HCT116 (cell line): Measurements from ENCODE around the gene SNRNP200. TPM values are rescaled to one million over a fixed set of nuclear protein-coding genes. Genes with fewer than 3 reads are reported as not detected.

Experiments used
- ATAC-seq: fragments of 200-7000 bp; cut with Tn5 transposase; 2 replicates; pipeline ENCODE4 v1.9.1; 2020; ENCODE audit warnings: mild to moderate bottlenecking, moderate library complexity
- BruUV-seq: library from RNA; stranded (reverse); fragments of 400-500 nt; replicated peaks from 2 replicates; lab custom pipeline; 2021; lab: Mats Ljungman, UMichigan
- CTCF ChIA-PET: fragments of 300-600 bp; sonication (Branson Sonifier 250); formaldehyde crosslinking; loops from one replicate; lab custom pipeline; 2021; ENCODE audit warnings: antibody characterized with exemption; lab: Charles Lee
- POLR2A ChIA-PET: fragments of 300-600, 350-600 bp; sonication (Branson Sonifier 250); formaldehyde crosslinking; loops from one replicate; lab custom pipeline; 2021; ENCODE audit warnings: antibody characterized with exemption; lab: Charles Lee
- RAD21 ChIA-PET, 2 experiments: fragments of 300-600 bp; sonication (Branson Sonifier 250); formaldehyde crosslinking; loops; one replicate each; lab custom pipeline; 2023; ENCODE audit warnings: low total read pairs in 2 of 2; ENCODE audit not compliant: uncharacterized antibody in 2 of 2, unreplicated experiment in 2 of 2, low non-redundant PET in 1 of 2; lab: Charles Lee
- DNase-seq: peaks from one replicate; pipeline ENCODE4 v3.0.0-alpha.2; 2010; ENCODE audit warnings: low read depth, low spot score
- H2AFZ ChIP-seq: fragments of 200-600 bp; shearing (Covaris generic), sonication (generic); 2 replicates; pipeline ENCODE4 v1.6.1; 2017; ENCODE audit warnings: low read depth, mixed run types, mixed read lengths, antibody characterized with exemption, low read length; ENCODE audit not compliant: poor library complexity, severe bottlenecking
- H3K27ac ChIP-seq: 2 replicates; pipeline ENCODE4 v1.5.1; 2012; ENCODE audit warnings: low read depth, low read length
- H3K27me3 ChIP-seq: fragments of 200-600 bp; sonication (generic); 2 replicates; pipeline ENCODE4 v1.6.1; 2016; ENCODE audit warnings: mixed run types, low read length, mixed read lengths; ENCODE audit not compliant: insufficient read depth
- H3K36me3 ChIP-seq, 2 experiments: fragments of 200-500 bp in 1 of 2; fragments of 200-600 bp in 1 of 2; sonication (Bioruptor generic) in 1 of 2; sonication (generic) in 1 of 2; 2 replicates each; pipeline versions ENCODE4 v1.5.1 to v1.6.1; 2014 to 2016; ENCODE audit warnings: low read length in 2 of 2, inconsistent platforms in 1 of 2, mixed read lengths in 1 of 2, mixed run types in 1 of 2; ENCODE audit not compliant: insufficient read depth in 2 of 2, control insufficient read depth in 1 of 2
- H3K4me1 ChIP-seq, 2 experiments: fragments of 200-600 bp in 1 of 2; sonication (generic) in 1 of 2; 2 replicates each; pipeline versions ENCODE4 v1.5.1 to v1.6.1; 2012 to 2017; ENCODE audit warnings: low read length in 2 of 2, inconsistent platforms in 1 of 2, mild to moderate bottlenecking in 1 of 2, mixed read lengths in 1 of 2, mixed run types in 1 of 2, moderate library complexity in 1 of 2; ENCODE audit not compliant: insufficient read depth in 2 of 2, control insufficient read depth in 1 of 2
- H3K4me2 ChIP-seq: fragments of 200-600 bp; sonication (generic); 2 replicates; pipeline ENCODE4 v1.6.1; 2017; ENCODE audit warnings: mixed run types, low read length, mixed read lengths
- H3K4me3 ChIP-seq, 2 experiments: fragments of 200-600 bp in 1 of 2; sonication (generic) in 1 of 2; replicated peaks in 1 of 2; 2 replicates each; pipeline ENCODE4 v1.5.1; 2011 to 2016; ENCODE audit warnings: low read length in 2 of 2, control low read depth in 1 of 2, low read depth in 1 of 2, mild to moderate bottlenecking in 1 of 2, mixed read lengths in 1 of 2, mixed run types in 1 of 2
- H3K79me2 ChIP-seq: fragments of 200-600 bp; sonication (generic); 2 replicates; pipeline ENCODE4 v1.6.1; 2017; ENCODE audit warnings: mild to moderate bottlenecking, mixed run types, low read length, moderate library complexity, mixed read lengths; ENCODE audit not compliant: insufficient read depth
- H3K9ac ChIP-seq: fragments of 200-600 bp; sonication (generic); 2 replicates; pipeline ENCODE4 v1.6.1; 2016; ENCODE audit warnings: low read length, mixed read lengths
- H3K9me2 ChIP-seq: fragments of 200-600 bp; sonication (generic), shearing (Covaris generic); 2 replicates; pipeline ENCODE4 v1.6.1; 2017; ENCODE audit warnings: mixed run types, mild to moderate bottlenecking, moderate library complexity; ENCODE audit not compliant: insufficient read depth
- H3K9me3 ChIP-seq, 2 experiments: fragments of 200-500 bp in 1 of 2; fragments of 200-600 bp in 1 of 2; sonication (Bioruptor generic) in 1 of 2; sonication (generic) in 1 of 2; 2 replicates each; pipeline ENCODE4 v1.6.1; 2014 to 2017; ENCODE audit warnings: low read length in 2 of 2, mixed read lengths in 2 of 2, inconsistent platforms in 1 of 2, low read depth in 1 of 2, mild to moderate bottlenecking in 1 of 2, mixed run types in 1 of 2, moderate library complexity in 1 of 2; ENCODE audit not compliant: control insufficient read depth in 1 of 2, insufficient read depth in 1 of 2
- H4K20me1 ChIP-seq: fragments of 200-600 bp; sonication (generic), shearing (Covaris generic); 2 replicates; pipeline ENCODE4 v1.6.1; 2017; ENCODE audit warnings: mixed run types, mild to moderate bottlenecking, moderate library complexity; ENCODE audit not compliant: insufficient read depth
- CBX3 ChIP-seq: IDR thresholded peaks from 2 replicates; pipeline ENCODE4 v1.6.1; 2012; ENCODE audit warnings: low read depth
- EGR1 ChIP-seq: IDR thresholded peaks from 2 replicates; pipeline ENCODE4 v1.6.1; 2012; ENCODE audit warnings: low read depth
- FOSL1 ChIP-seq: IDR thresholded peaks from 2 replicates; pipeline ENCODE4 v1.6.1; 2012; ENCODE audit warnings: low read depth
- JUND ChIP-seq: IDR thresholded peaks from 2 replicates; pipeline ENCODE4 v1.6.1; 2012
- POLR2A ChIP-seq: IDR thresholded peaks from 2 replicates; pipeline ENCODE4 v1.7.0; 2011; ENCODE audit warnings: borderline replicate concordance; ENCODE audit not compliant: insufficient read depth, insufficient read length; ENCODE audit errors: extremely low read depth
- POLR2AphosphoS5 ChIP-seq: IDR thresholded peaks from 2 replicates; pipeline ENCODE4 v1.6.1; 2011; ENCODE audit warnings: mild to moderate bottlenecking, low read depth, low read length, moderate library complexity
- SIN3A ChIP-seq: IDR thresholded peaks from 2 replicates; pipeline ENCODE4 v1.6.1; 2012; ENCODE audit warnings: low read depth
- TCF7L2 ChIP-seq: IDR thresholded peaks from 2 replicates; pipeline ENCODE4 v1.7.0; 2011; ENCODE audit warnings: borderline replicate concordance, inconsistent platforms; ENCODE audit not compliant: insufficient read depth, insufficient read length; ENCODE audit errors: extremely low read depth
- YY1 ChIP-seq: IDR thresholded peaks from 2 replicates; pipeline ENCODE4 v1.6.1; 2011; ENCODE audit warnings: low read length, low read depth, moderate library complexity, mild to moderate bottlenecking; ENCODE audit not compliant: insufficient replicate concordance; ENCODE audit errors: extremely low read depth
- ZFX ChIP-seq: fragments of 450-650 bp; IDR thresholded peaks from 2 replicates; pipeline ENCODE4 v1.6.1; 2017
- intact Hi-C: fragments of 100-400 bp; cut with micrococcal nuclease; formaldehyde crosslinking; loops from 2 replicates; pipeline ENCODE4 v1.10.0; 2022
- total RNA-seq: library from RNA; stranded (reverse); gene quantifications from one replicate; pipeline ENCODE4 v1.2.1, GENCODE V29; 2021; ENCODE audit not compliant: unreplicated experiment
- TF ChIP-seq, protein P1 (sequence below): IDR thresholded peaks from 2 replicates; pipeline ENCODE4 v1.6.1; 2012

SNRNP200 gene
- total RNA-seq, 1 experiment from 2014 or later: 202 TPM

DNA sequence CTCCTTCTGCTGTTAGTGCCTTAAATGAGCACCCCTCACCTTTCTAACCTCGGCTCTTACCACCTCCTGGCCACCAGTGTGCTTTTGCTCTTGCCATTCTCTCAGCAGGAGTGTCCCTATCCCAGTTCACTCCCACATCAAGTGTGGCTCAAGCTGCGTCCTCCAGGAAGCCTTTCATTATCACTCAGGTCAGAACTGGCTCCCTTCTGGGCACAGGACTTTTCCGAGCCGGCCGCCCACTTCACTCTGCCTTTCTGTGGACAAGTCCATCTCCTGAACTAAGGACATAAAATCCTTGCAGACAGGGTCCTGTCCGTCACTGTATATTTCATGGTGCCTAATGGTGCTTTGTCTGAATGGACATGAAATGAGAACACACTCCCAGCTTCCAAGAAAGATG lies 55.2 kb downstream of the SNRNP200 start:
- TF ChIP-seq JUND (no peak), EGR1 (no peak)
- POLR2A ChIA-PET: interaction anchor here (1.8 kb wide), 1 partner anchor 10 kb away, joined by 5 read pairs; no protein-coding TSS in a partner anchor
- Histone ChIP-seq H3K4me2 (no peak overlapping the region), H3K9ac (no peak overlapping the region), H2AFZ (no peak overlapping the region), H3K79me2 (no peaks in the 10 kb centered on the region), H3K27me3 (no peaks in the 10 kb centered on the region), H3K36me3 (peaks cover 8 to 14% of the 10 kb centered on the region in 2 experiments; a peak in 3 of 4 replicates), H3K4me3 (no peak overlapping the region), H4K20me1 (no peaks in the 10 kb centered on the region), H3K4me1 (peaks cover 3 to 15% of the 10 kb centered on the region in 2 experiments; a peak in 3 of 4 replicates), H3K9me3 (no peaks in the 10 kb centered on the region), H3K27ac (no peak overlapping the region), H3K9me2 (no peaks in the 10 kb centered on the region)
- DNase-seq (no peak), ATAC-seq (no peak)
- CTCF ChIA-PET: no interaction called here
- RAD21 ChIA-PET: no interaction called here
- intact Hi-C loops: no loop called here
- no TSS peak for BruUV-seq

DNA sequence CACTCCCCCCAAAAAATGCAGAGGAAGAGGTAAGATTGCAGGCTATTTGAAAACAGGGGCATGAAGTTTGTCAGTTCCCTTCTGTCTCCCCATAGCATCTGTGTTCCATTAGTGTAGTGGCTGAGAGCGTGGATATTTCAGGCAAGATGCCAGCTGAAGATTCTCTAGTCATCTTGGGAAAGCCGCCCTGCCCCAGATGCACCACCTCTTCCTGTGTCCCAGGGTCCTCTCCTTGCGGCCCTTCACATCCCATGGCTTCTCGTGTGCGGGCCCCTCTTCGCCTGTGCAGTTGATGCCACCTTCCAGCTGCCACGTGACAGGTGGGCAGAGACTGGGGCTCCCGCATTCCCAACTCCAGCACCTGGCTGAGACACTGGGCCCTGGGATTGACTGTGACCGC lies 55.7 kb downstream of the SNRNP200 start:
- POLR2A ChIA-PET: no interaction called here
- TF ChIP-seq, protein P1, sequence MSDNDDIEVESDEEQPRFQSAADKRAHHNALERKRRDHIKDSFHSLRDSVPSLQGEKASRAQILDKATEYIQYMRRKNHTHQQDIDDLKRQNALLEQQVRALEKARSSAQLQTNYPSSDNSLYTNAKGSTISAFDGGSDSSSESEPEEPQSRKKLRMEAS: no peak
- TF ChIP-seq YY1: no peak
- no peak for TF ChIP-seq ZFX
- no peak for TF ChIP-seq POLR2AphosphoS5
- no peak for TF ChIP-seq TCF7L2
- no peak for TF ChIP-seq EGR1
- TF ChIP-seq CBX3: no peak
- no peak for TF ChIP-seq SIN3A
- TF ChIP-seq POLR2A: no peak
- no peak for TF ChIP-seq FOSL1
- TF ChIP-seq, all 23 proteins: peak for 0
- CTCF ChIA-PET: no interaction called here
- no peak for DNase-seq
- H4K20me1 ChIP-seq: no peaks in the 10 kb centered on the region
- no peak overlapping the region for H3K4me3 ChIP-seq
- H3K4me1 ChIP-seq: peaks cover 3 to 15% of the 10 kb centered on the region in 2 experiments; a peak in 3 of 4 replicates
- no peak overlapping the region for H3K27ac ChIP-seq
- no peaks in the 10 kb centered on the region for H3K79me2 ChIP-seq
- H3K27me3 ChIP-seq: no peaks in the 10 kb centered on the region
- intact Hi-C loops: no loop called here
- H3K9ac ChIP-seq: no peak overlapping the region
- H2AFZ ChIP-seq: no peak overlapping the region
- H3K4me2 ChIP-seq: no peak overlapping the region
- no TSS peak for BruUV-seq
- H3K36me3 ChIP-seq: peaks cover 8 to 14% of the 10 kb centered on the region in 2 experiments; a peak in 3 of 4 replicates
- H3K9me3 ChIP-seq: no peaks in the 10 kb centered on the region
- no peak for ATAC-seq
- RAD21 ChIA-PET: no interaction called here
- no peaks in the 10 kb centered on the region for H3K9me2 ChIP-seq
